Measurements from ENCODE around the gene RREB1. TPM values are rescaled to one million over a fixed set of nuclear protein-coding genes. Genes with fewer than 3 reads are reported as not detected.

RREB1 gene
- total RNA-seq, 1 experiment from 2014 or later, result 35.8 TPM

DNA sequence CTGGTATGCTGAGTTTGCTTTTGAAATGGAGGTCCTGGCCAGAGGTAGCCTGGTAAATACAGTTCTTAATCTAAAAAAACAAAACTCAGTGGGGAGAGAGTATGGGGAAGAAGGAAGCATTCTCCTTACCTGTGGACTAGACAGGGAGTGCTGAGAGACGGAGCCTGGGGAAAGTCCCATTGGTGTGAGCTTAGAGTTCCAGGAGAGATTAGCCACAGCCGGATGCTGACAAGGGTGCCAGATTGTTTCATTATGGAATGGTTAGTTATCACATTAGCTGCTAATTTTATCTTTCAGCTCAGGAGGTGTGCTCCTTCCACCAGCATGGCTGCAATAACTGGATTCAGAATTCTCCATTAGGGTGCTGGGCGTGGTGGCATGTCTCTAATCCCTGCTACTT lies 75.9 kb downstream of the RREB1 start:
- Mint-ChIP-seq H3K27ac (no peak overlapping the region), H3K9me3 (no peaks in the 10 kb centered on the region), H3K4me1 (no peaks in the 10 kb centered on the region; a peak in 1 of 4 replicates), H3K4me3 (no peak overlapping the region), H3K36me3 (ENCODE audit: insufficient read depth in 1 of 3, low read depth in 3 of 3) (peaks cover 13 to 47% (median 36%) of the 10 kb centered on the region in 3 experiments), H3K27me3 (ENCODE audit: low read depth) (no peaks in the 10 kb centered on the region)
- no peaks in the 10 kb centered on the region for H3K23me2 ChIP-seq (ENCODE audit: insufficient read length, low read depth, low read length, poor library complexity, severe bottlenecking)
- H2AFZ ChIP-seq (ENCODE audit: low read length), result no peak overlapping the region
- DNase-seq, result no peak
- H2BK5ac ChIP-seq (ENCODE audit: insufficient read length, low read length), result no peak overlapping the region
- no peak overlapping the region for H2BK12ac ChIP-seq (ENCODE audit: insufficient read length, low read depth, low read length)
- H4K8ac ChIP-seq (replicated peaks; ENCODE audit: insufficient read length, low read depth, low read length), result no peak overlapping the region
- H3K23ac ChIP-seq (ENCODE audit: insufficient read length, low read depth, low read length), result no peak overlapping the region
- no peak overlapping the region for H3K56ac ChIP-seq (ENCODE audit: insufficient read length, low read depth, low read length)
- no peaks in the 10 kb centered on the region for H3K79me1 ChIP-seq (ENCODE audit: insufficient read depth, low read depth, low read length, poor library complexity, severe bottlenecking)
- no peak overlapping the region for H2BK15ac ChIP-seq (ENCODE audit: low read depth, low read length)
- H3K4me1 ChIP-seq (ENCODE audit: insufficient read depth, low read length), result no peaks in the 10 kb centered on the region
- H3K4me2 ChIP-seq (ENCODE audit: insufficient read depth, insufficient read length, low read length), result no peak overlapping the region
- H3T11ph ChIP-seq (ENCODE audit: low read length), result no peak overlapping the region
- WGBS (ENCODE audit: extremely low coverage, insufficient read length, low lambda C conversion rate), result no CpG with 5 or more reads among the region's 3 CpGs
- no peak overlapping the region for H3K18ac ChIP-seq (ENCODE audit: insufficient read length, low read depth, low read length)
- H4K20me1 ChIP-seq (ENCODE audit: control insufficient read depth, insufficient read depth, insufficient read length), result peaks cover 2% of the 10 kb centered on the region
- no peaks in the 10 kb centered on the region for H3K9me3 ChIP-seq (ENCODE audit: control insufficient read depth, low read depth, low read length)
- no peaks in the 10 kb centered on the region for H3K27me3 ChIP-seq (ENCODE audit: insufficient read depth, low read length)
- H2AK5ac ChIP-seq (ENCODE audit: insufficient read length, low read length), result no peak overlapping the region
- H2BK20ac ChIP-seq (ENCODE audit: low read depth, low read length, poor library complexity, severe bottlenecking), result no peak overlapping the region
- H4K5ac ChIP-seq (ENCODE audit: insufficient read length, low read depth, low read length), result no peak overlapping the region
- no peak overlapping the region for H2BK120ac ChIP-seq (ENCODE audit: low read depth, low read length, poor library complexity, severe bottlenecking)
- no peak overlapping the region for H3K14ac ChIP-seq (ENCODE audit: insufficient read depth, low read length)
- H3K79me2 ChIP-seq (ENCODE audit: insufficient read depth, low read length), result no peaks in the 10 kb centered on the region
- H3K4ac ChIP-seq (ENCODE audit: low read depth, low read length), result no peak overlapping the region
- no peak overlapping the region for H3K27ac ChIP-seq (ENCODE audit: insufficient read length, low read depth, low read length)
- no peak overlapping the region for H4K91ac ChIP-seq (ENCODE audit: insufficient read length, low read depth, low read length)
- no peak overlapping the region for H3K9ac ChIP-seq (ENCODE audit: extremely low read depth, insufficient read length, low read length)
- no peak for TF ChIP-seq CTCF (conservative IDR thresholded peaks at IDR 0.05)

All from H9 (cell line).